HG02943 (cell line): Measurements from ENCODE around the gene PTER.
A peak's percentile ranks its signal among the peaks of the same experiment; 100 is the strongest.

ENCODE experiments used
- ATAC-seq: cut with Tn5 transposase; IDR thresholded peaks from one replicate; pipeline ENCODE4 v1.9.1; 2021; ENCODE audit warnings: mild to moderate bottlenecking, low read depth, moderate library complexity; ENCODE audit not compliant: unreplicated experiment

Gene PTER

DNA sequence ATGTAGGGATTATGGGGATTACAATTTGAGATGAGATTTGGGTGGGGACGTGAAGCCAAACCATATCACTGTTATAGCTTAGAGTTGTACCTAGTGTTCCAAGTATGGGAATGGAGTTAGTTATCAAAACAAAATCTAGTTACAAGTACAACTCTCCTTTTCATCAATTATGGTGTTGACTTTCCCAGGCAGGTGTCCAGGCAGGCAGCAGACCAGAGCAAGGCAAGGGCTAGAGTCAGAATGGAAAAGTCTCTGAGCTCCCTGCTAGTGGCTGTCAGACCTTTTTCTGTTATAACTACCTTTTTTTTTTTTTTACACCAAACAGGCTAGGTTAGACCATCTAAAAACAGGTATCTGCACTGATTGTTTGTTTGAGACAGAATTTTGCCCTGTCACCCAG is 29.2 kb downstream of the PTER start:
- no peak for ATAC-seq

DNA sequence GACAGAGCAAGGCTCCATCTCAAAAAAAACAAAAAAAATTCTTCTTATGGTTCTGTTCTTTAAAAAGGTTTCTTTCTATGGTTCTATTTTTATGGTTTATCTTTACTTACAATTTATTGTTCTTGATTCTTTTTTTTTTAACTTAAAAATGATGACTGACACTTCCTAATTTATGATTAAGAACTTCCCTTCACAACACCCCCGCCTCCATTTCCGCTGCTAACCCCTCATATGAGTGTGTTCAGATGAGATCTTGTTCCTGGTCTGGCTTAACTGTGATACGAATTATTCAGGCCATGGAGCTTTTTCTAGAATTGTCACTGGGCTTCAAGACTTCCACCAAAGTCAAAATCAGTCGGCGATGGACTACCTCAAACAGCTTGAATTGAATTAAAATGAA is 33.9 kb downstream of the PTER start:
- no peak for ATAC-seq

DNA sequence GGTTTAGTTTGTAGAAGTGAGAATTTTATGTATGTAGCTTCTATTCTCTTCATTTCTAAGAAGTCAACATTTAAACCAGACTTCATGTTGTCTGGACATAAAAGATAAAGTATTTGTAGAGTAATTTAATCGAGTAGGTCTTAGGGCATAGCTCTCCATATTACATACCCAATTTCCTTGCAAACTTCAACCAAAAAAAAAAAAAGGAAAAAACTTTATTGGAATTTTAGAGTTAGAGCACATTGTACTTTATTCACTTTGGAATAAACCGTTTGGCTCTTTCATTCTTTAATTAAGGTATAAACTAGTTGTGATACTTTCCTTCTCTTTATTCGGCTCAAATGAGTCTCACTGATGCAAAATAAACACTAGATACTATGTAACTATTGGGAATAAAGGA is 36.0 kb downstream of the PTER start:
- no peak for ATAC-seq

DNA sequence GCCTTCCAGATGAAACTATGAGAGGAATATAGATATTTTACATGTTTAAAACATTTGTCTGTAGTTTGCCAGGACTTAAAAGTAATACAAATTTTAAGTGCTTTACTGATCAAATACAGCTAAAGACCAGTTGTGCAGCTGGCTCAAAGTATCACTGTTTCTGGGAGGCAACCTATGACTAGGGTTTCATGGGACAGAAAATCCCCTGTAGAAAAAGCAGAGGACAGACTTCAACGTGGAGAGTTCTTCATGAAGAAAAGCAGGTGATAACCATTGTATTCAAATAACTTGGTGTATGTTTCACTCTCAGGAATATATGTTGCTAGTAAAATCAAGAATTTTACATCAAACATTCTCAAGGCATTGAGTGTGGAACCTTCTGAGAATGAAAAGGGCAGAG is 40.9 kb downstream of the PTER start:
- no peak for ATAC-seq

DNA sequence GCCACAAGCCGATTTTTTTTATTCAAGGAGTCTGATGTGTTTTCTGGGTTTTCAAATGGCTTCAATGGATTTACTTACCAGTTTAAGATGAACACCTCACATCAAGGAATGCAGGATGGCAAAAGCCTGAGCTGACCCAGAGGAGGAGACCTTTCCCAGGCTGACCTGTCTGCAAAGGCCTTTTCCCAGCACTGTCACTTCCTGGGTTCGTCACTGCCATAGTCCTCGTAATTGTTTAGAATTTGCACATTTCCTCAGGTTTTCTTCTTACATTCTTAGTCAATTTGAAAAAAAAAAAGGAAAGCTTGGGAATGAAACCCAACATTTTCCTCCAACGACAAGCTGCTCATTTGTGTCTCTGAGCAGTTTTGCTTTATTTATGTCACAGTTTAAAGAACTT is 42.0 kb downstream of the PTER start:
- no peak for ATAC-seq

DNA sequence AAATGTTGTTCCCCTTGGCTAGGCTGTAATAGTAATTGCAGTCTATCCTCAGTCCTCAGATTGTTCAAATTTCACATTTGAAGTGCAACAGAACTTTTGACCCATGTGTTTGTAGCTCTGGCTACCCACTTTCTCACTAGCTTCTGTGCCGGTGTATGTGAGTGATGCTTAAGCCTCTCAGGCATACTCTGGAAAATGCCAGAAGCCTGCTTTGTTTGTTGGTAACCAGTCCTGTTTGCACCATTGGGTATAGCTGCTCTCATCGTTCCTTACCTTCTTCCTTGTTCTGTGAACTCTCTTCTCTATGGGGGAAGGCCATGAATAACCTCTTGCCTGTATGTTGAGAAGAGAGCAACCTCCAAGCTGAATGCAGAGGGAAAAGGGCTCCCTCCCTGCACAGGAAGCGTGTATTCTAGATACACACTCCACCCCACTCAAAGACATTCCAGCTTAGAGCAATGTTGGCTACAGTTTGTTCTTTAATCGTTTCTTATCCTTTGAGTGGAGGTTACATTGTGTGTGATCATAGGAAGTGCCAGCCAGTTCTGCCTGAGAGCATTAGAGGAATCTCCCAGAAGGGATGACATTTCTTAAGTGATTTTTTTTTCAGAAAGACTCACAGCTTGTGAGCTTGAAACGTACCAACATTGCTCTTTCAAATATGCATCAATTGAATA is 44.4 kb downstream of the PTER start:
- no peak for ATAC-seq

DNA sequence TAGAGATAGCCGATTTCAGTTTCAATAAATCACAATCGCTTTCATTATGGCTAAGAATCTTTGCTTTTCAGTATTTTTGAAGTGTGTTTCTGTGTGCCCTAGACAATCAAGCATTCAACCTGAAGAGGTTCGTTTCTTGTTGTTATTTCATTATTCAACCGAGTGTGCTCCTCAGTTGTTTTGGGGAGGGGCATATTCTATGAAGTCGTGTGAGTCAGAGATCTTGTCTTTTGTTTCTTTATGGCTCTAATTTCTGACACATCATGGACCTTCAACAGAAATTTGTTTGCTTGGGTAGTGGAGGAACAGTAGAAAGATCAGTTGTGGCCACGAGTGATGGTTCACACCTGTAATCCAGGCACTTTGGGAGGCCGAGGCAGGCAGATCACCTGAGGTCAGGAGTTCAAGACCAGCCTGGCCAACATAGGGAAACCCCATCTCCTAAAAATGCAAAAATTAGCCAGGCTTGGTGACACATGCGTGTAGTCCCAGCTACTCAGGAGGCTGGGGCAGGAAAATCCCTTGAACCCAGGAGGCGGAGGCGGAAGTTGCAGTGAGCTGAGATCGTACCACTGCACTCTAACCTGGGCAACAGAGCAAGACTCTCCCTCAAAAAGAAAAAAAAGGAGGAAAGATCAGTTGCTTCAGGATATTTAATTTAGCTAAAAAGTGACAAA is 46.6 kb downstream of the PTER start:
- ATAC-seq: no peak

DNA sequence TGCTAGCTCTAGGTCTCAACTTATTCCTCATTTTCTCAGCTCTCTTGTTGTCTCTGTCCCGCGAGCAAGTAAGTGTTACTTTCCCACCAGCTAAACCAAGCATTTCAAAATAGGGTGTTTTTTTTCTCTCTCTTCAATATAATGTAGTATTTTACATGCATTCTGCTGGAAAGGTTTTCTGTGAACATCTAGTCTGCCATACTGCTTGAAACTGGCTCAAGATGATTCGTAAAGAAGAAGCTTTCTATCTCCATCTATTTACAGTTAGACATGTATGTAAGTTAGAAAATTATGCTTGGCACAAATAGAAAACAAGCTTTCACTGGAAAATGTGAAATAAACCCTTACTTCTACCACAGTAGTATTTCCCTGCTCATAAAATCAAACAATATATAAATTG is 53.7 kb downstream of the PTER start:
- ATAC-seq: no peak

DNA sequence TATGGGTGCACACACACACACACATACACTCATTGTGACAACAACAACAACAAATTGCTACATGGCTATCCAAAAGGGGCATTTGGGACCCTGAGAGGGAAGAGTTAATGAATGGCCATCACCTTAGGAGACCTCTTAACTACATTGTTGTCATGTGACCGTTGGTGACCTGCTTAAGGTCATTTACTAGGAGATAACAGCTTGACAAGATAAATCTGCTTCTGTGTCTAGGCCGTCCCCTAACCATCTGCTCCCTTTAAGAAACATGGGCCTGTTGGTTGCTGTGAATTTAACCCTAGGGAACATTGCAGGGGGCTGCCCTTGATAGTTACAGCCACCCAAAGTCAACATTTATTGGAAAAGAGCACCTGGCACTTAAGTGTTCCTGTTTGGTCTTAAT is 55.1 kb downstream of the PTER start:
- ATAC-seq: no peak

DNA sequence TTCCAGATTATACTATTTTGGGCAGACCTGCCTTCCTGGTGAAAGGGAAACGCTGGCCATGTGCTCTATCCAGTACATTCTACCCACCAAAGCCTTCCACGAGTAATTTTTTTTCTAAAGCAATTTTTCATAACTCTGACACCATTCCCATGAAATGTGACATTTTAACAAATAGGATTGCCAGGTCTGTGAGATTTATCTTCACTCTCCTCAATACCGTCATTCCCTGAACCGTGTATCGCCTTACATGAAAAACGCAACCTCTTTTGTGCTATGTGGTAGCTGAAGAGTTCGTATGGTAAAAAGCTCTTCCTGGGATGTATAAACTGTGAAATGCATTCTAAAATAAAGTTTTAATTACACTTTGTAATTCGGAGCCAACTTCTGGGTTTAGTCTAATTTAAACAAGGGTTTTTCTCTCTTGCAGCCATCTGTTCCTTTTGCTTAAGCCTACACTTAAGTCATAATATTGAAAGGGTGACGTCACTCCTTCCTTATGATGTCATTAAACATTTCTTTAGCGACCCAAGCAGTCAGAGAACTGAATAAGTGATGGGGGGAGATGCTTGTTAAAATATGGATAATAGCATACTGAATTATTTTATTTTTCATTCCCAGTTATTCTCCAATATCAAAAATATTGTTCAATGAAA is 57.2 kb downstream of the PTER start:
- ATAC-seq: no peak

DNA sequence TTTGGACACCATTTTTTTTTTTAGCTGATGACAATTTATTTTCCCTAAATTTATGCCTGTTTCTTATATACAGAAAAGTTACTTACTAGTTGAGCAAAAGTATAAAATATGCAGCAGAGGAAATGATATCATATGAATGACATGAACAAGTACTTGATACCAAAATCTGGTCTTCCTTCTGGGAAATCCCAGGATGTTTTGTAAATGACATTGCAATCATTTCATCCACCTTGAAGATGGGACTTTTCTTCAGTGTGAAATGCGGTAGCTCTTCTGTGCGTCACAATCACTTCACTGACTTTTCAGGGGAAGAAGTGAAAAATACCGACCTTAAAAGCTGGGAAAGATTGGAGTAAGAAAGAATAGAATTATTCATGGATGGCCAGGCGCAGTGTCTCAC is 61.1 kb downstream of the PTER start:
- no peak for ATAC-seq

DNA sequence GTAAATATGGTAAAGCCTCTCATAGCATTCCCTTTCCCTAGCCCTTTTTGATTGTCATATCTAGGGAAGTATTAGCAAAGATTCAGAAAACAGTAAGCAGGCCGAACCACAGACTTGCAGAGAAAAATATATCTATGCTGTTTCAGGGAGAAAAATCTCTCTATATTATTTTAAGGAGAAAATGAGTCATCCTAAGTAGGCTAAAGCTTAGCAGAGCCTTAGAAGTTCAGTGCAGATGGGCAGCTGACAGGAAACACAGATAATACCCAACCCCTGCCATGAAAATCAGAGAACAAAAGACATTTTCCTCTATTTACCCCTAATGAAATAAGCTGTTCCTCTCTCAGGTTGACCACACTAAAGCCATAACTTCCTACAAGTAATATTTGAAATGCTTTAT is 68.4 kb downstream of the PTER start:
- ATAC-seq: no peak

DNA sequence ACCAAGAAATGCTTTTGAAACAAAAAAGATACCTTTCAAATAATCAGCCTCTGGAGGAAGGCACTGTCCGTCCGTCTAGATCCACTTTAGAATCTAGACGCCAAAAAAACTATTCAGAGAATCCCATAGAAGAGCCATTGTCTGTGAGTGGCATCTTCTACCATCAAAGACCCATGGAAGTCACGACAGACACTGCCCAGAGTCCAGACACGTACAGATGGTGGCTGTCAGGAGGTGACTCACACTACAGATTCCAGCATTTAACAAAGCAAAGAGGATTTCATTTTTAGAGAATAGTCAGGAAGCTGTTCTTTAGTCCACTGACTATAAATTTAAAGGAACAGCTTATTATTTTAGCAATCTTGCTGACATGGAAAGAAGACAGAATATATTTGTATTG is 73.2 kb downstream of the PTER start:
- no peak for ATAC-seq

DNA sequence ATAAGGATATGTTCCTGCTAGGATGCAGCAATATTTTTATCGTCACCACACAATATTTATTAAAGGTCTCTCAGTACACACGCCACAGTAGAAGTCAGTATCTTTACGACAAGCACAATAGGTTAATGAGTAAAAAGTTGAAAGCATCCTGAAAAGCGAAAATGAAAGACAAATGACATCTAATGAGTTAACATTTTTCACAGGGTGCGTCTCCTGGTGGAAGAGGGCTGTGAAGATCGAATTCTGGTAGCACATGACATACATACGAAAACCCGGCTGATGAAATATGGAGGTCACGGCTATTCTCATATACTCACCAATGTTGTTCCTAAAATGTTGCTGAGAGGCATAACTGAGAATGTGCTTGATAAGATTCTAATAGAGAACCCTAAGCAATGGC is 74.0 kb downstream of the PTER start:
- no peak for ATAC-seq

DNA sequence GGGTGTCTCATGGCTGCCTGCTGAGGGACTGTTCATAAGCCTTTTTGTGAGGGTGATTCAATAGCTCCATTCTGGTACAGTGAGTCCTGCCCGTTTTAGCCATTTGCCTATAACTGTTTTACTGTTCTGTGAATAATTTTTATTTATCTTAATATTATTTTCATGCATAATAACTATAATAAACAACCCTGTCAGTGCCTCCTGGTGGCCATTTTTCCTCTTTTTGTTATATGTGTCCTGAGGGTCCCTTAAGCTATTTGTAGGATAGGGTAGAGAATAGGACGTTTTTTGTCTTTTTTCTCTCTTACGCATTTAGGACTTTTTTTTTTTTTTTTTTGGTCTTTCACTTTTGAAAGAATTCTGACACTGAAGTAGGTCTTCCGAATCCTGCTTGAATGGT is 82.0 kb downstream of the PTER start:
- ATAC-seq: no peak

DNA sequence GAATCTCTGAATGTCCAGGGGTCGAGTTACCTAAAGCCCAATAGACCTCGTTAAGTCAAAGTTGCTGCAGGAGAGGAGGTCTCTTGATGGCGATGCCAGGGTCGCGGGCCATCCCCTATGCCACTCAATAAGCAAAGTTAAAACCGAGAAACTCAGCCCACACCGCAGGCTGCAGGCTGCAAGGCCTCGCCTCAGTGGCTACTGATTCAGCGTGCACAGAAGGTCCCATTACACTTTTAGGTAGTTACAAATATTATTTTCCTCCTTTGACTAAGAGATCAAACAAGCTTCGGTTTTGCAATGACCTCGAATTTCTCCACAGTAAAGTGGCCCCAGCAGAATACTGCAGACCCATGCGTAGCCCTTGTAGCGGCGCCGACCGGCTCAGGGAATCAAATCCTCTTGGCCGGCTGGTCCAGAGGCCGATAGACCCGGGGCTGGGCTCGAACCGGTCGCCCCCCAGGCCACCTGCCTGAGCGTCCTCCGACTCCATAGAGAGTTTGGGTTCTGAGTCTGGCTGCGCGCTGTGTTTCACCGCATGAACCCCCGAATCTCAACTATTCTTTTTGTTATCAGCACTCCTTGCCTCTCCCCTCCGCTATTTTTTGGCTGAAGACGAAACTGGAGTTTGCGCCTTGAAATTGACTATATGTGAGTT is 82.6 kb downstream of the PTER start:
- ATAC-seq: no peak

DNA sequence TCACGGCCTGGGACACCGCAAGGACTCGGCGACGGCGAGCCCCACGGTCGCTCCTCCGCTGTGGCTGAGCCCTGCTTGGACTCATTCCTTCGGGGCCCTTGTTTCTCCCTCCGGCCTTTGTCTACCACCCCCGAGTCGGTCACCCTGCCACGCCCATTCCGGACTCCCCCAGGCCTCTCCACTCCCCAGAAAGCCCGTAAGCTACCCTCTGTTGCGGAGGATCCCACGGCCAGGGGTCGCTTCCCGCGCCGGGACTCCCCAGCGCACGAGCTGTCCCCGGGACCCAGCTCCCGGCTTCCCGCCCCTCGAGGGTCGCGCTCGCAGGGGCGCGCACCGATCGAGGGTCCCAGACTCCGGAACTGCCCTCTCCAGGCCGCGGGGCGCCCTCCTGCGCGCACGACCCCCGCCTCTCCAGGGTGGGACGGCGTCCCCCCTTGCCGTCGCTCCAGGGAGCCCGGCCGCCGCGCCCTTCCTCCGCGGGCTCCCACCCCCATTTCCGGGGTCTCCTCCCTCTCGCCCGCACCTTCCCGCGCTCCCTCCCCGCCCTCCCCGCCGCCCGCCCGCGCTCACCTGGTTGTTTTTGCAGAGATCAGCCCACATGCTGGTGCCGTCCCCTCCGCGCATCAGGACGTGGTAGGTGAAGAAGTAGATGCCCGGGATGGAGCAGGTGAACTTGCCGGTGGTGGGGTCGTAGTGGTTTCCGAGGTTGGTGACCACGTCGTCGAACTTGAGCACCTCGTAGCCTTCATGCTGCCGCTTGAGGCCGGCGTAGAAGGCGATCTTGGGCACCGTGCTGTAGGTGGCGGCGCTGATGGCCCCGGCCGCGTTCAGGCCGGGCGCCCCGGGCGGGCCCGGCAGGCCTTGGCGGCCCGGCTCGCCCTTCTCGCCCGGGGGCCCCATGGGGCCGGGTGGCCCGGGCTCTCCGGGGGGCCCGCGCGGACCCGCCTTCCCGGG is 83.4 kb downstream of the PTER start:
- peak; percentile 6 for ATAC-seq

DNA sequence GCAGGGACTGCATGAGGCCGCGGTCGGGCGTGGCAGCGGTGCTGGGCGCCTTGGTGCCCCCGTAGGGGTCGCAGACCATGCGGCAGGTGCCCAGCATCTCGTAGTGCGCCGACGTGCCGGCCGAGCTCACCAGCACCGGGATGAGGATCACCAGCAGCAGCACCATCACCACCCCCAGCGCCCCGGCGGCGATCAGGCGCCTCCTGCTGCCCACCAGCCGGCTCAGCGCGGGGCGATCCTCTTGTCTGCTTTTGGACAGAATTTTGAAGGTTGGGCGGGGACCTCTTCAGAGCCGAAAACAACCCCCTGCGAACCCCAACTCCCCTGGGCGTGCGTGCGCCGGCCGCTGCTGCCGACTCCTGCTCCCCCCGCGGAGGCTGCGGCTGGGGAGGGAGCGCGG is 84.1 kb downstream of the PTER start:
- peak; percentile 59 for ATAC-seq

DNA sequence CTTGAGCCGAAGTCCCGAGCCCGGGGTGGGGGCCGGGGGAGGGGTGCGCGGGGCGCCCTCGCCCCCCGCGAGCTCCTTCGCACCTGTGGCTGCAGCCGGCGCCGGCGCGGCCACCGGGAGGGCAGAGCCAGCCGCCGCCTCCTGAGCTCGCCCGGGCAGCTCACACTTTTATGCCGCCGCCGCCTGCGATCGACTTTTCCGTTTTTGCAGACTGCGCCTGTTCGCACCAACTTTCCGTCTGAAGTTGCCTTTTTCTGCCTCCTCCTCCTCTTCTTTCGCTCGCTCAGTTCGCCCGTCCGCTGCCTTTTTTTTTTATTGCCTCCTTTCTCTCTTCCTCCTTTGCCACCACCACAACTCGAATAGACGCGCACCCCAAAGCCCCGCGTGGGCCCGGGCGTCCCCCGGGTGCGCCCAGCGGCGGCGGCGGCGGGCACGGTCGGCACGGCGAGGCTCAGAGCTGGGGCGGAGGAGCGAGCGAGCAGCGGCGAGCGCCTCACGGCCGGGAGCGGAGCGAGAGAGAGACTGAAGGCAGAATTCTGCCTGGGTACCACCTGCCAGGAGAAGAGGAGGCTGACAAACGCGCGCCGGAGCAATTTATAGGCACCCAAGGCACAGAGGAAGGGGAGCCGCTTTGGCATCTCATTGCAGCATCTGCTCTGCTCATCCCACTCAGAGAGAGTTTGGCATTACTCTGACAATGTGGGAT is 84.7 kb downstream of the PTER start, which contains the start of gene C1QL3:
Gene C1QL3, minus strand, starts transcription at position 569 of the 706 bp plus-strand sequence. CDS start 814 bp downstream, outside the sequence.
- ATAC-seq: peak; percentile 42

DNA sequence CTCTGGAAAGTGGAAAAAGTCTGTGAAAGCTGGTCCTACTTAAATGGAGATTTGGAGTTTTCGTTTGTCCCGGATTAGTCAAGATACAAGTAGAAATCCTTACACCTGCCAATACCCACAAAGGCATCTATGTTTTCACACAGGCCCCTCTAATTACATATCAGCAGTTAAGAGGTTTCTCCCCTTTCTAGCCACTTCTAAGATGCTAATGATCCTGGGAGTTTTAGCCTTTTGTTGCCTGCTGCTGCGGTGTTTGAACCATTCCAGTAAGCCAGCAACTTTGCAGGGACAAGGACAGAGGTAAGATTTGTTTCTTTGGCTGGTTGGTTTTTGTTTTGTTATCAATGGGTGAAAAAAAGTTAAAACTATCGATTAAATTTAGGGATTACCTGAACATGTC is 90.6 kb downstream of the PTER start:
- ATAC-seq: no peak
